ENCODE results near the gene KRT81.
A peak's percentile ranks its signal among the peaks of the same experiment; 100 is the strongest.

Gene KRT81

DNA sequence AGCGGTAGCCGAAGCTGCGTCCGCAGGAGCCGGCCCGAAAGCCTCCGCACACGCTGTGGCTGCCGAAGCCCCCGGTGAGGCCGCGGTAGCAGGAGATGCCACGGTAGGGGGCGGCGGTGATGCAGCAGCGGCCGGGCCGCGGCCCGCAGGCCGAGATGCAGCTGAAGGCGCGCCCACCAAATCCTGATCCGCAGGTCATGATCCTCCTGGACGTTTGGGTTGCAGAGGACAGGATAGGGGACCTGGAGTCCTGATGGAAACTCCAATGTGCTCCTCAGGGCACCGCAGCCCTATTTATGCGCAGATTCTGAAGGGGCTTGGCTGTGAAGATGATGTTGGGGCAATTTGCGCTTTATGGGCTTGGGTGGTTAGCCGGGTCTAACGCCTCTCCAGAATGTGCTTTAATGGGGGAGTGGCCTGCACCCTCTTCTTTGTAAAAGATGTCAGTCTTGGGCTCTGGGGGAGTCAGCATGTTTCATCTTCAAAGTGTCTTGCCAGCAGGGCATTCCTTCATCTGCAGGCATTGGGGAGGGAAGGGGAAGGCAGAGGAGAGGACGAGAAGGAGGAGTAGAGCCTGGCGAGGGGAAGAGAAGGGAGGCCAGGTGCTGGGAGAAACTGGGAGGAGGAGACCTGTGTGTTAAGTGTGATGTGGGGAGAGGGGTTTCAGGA is at the start of gene KRT81:
TSS of gene KRT81 (minus strand) at position 268 of the 669 bp plus-strand sequence. CDS start at position 199, 69 bp downstream.
- DNase-seq (no peak), ATAC-seq (replicated peaks) (no peak)
- Mint-ChIP-seq H3K27me3 (peaks cover 26 to 47% of the 10 kb centered on the region in 2 donors), H3K4me3 (no peak within 1 kb of the TSS), H3K4me1 (peaks cover 4 to 10% of the 10 kb centered on the region in 2 donors), H3K9me3 (no peaks in the 10 kb centered on the region), H3K36me3 (no peaks in the 10 kb centered on the region), H3K27ac (no peak within 1 kb of the TSS)

DNA sequence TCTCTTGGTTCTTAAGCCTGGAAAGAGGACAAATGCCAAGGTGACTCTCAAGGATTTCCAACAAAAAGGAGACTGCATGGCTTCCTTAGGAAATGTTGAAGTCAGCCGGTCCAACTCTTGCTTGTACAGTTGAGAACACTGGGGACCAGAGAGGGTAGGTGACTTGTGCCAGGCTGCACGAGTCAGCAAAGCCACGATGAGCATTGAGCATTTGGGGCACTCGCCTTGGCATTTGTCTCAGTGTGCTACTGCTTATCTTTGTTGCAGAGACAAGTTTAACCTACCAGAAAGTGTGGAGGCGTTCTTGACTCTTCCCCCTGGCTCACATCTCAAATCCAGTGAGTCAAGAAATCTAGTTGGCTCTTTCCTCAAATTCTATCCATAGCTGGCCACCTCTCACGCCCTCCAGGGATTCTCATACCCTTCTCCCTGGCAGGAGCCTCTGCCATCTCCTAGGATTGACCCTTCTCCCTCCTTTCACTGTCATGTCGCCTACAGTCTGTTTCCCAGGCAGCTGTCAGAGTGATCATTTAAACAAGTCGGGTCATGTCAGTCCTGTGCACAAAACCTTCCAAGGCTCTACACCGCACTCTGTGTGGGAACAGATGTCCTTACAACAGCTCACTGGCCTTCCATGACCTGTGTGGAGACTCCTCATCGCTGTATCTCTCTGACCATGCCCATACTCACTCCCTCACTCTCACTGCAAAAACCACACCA is 47.1 kb upstream of the KRT81 start:
- ATAC-seq (replicated peaks), result no peak

DNA sequence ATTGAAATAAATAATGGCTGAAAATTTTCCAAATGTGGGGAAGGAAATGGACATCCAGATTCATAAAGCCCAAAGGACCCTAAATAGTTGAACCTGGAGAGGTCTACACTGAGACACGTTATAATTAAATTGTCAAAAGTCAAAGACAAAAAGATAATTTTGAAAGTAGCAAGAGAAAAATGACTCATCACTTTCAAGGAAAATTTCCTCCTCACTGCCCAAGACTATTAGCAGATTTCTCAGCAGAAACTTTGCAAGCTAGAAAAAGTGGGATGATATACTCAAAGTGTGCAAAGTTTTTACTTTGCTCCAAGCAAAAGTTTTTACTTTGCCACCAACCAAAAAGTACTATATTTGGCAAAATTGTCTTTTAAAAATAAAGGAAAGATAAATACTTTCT is 45.7 kb upstream of the KRT81 start:
- no peak overlapping the region for H3K4me3 Mint-ChIP-seq
- peaks cover 5 to 6% of the 10 kb centered on the region in 2 donors for H3K9me3 Mint-ChIP-seq
- peaks cover 0 to 4% of the 10 kb centered on the region in 2 donors for H3K36me3 Mint-ChIP-seq
- H3K27me3 Mint-ChIP-seq, result peaks cover 5 to 9% of the 10 kb centered on the region in 2 donors
- no peak for ATAC-seq (replicated peaks)
- DNase-seq, result no peak
- H3K4me1 Mint-ChIP-seq, result peaks cover 3 to 5% of the 10 kb centered on the region in 2 donors
- H3K27ac Mint-ChIP-seq, result no peak overlapping the region

More for the DNA sequence above, 47.1 kb upstream of the KRT81 start:
- Mint-ChIP-seq H3K27me3 (peaks cover 7 to 9% of the 10 kb centered on the region in 2 donors), H3K36me3 (peaks cover 0 to 4% of the 10 kb centered on the region in 2 donors), H3K27ac (no peak overlapping the region), H3K4me1 (peaks cover 3 to 5% of the 10 kb centered on the region in 2 donors), H3K4me3 (no peak overlapping the region), H3K9me3 (peaks cover 5 to 6% of the 10 kb centered on the region in 2 donors)
- no peak for DNase-seq

DNA sequence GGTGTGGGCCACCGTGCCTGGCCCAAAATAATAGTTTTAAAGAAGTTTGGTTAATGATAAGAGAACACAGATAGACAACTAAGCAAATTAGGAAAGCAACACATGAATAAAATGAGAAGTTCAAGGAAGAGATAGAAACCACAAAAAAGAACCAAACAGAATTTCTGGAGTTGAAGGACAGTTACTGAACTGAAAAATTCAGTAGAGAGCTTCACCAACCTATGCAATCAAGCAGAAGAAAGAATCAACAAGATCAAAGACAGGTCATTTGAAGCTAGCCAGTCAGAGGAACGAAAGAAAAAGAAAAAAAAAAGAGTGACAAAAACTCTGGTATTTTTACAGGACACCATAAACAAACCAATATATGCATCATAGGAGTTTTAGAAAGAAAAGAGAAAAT is 45.3 kb upstream of the KRT81 start:
- H3K4me1 Mint-ChIP-seq, result peaks cover 3 to 5% of the 10 kb centered on the region in 2 donors
- DNase-seq (no peak), ATAC-seq (replicated peaks) (no peak)
- peaks cover 9 to 12% of the 10 kb centered on the region in 2 donors for H3K27me3 Mint-ChIP-seq
- H3K36me3 Mint-ChIP-seq, result peaks cover 0 to 4% of the 10 kb centered on the region in 2 donors
- no peak overlapping the region for H3K4me3 Mint-ChIP-seq
- H3K27ac Mint-ChIP-seq, result no peak overlapping the region
- H3K9me3 Mint-ChIP-seq, result peaks cover 5 to 6% of the 10 kb centered on the region in 2 donors

DNA sequence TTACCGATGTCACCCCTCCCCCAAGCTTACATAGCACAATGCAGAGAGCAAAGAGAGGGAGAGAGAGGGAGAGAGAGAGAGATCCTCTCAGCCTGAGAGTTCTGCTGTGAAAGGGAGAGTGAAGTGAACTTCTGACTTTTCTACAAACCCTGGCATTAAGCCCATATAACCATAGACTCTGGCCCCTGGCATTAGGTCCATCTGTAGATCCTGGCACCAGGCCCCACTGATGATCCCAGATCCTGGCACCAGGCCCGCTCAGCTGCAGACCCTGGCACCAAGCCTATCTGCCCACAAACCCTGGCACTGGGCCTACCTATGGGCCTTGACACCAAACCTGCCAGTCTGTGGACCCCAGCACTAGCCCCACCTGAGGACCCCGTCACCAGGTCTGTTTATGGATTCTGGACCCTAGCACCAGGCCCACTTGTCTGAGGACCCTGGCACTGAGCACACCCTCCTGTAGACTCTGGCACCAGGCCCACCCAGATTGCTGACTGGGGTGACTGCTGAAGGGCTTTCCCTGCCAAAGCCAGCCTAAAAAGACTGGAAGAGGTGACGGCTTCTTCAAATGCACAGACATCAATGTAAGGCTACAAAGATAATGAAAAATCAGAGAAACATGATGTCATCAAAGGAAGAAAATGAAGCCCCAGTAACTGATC is 44.4 kb upstream of the KRT81 start:
- Mint-ChIP-seq H3K27ac (no peak overlapping the region), H3K4me1 (peaks cover 3 to 5% of the 10 kb centered on the region in 2 donors), H3K9me3 (peaks cover 5 to 6% of the 10 kb centered on the region in 2 donors), H3K36me3 (peaks cover 0 to 4% of the 10 kb centered on the region in 2 donors), H3K4me3 (no peak overlapping the region), H3K27me3 (peaks cover 12% of the 10 kb centered on the region in 2 donors)
- no peak for DNase-seq
- no peak for ATAC-seq (replicated peaks)

DNA sequence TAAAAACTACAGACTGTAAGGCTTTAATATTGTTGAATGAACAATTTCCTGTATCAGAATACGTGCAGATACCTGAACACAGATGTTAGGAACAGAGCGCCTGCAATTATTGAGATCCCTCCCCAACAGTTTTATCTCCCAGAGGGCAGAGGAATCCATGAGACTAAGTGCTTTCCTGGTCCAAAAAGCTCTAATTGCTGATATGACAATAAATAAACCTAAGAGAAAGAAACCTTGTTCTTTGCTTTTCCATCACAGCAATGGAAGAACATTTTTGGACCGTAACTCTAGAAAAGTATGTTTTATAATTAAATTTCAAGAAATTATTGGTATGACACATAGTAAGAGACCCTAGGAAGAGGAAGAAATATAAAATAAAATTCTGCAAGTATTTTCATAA is 42.9 kb upstream of the KRT81 start:
- H3K4me3 Mint-ChIP-seq, result no peak overlapping the region
- peaks cover 12% of the 10 kb centered on the region in 2 donors for H3K27me3 Mint-ChIP-seq
- no peak for DNase-seq
- H3K4me1 Mint-ChIP-seq, result peaks cover 3 to 5% of the 10 kb centered on the region in 2 donors
- no peak for ATAC-seq (replicated peaks)
- H3K27ac Mint-ChIP-seq, result no peak overlapping the region
- peaks cover 5 to 6% of the 10 kb centered on the region in 2 donors for H3K9me3 Mint-ChIP-seq
- peaks cover 0 to 4% of the 10 kb centered on the region in 2 donors for H3K36me3 Mint-ChIP-seq

DNA sequence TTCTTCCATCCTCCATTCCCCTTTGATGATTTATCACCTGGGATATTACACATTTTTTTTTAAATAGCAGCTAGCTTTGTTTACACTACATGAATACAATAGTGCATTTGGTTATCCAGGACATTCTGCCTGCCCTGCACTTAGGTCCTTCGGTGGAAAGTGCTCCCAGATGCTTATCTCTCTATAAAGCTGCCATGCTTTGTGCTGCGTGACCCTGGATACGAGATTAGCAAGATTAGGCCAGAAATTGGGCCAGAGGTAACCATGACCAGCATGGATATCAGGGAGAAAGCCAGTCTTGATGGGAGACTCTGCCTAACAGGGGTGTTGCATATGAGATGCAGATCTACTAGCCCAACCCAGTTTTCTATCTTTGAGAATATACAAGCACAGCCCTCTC is 42.0 kb upstream of the KRT81 start:
- peaks cover 0 to 4% of the 10 kb centered on the region in 2 donors for H3K36me3 Mint-ChIP-seq
- H3K27ac Mint-ChIP-seq, result no peak overlapping the region
- peaks cover 8 to 12% of the 10 kb centered on the region in 2 donors for H3K27me3 Mint-ChIP-seq
- peaks cover 3 to 5% of the 10 kb centered on the region in 2 donors for H3K4me1 Mint-ChIP-seq
- DNase-seq (no peak), ATAC-seq (replicated peaks) (no peak)
- peaks cover 5 to 6% of the 10 kb centered on the region in 2 donors for H3K9me3 Mint-ChIP-seq
- H3K4me3 Mint-ChIP-seq, result no peak overlapping the region

DNA sequence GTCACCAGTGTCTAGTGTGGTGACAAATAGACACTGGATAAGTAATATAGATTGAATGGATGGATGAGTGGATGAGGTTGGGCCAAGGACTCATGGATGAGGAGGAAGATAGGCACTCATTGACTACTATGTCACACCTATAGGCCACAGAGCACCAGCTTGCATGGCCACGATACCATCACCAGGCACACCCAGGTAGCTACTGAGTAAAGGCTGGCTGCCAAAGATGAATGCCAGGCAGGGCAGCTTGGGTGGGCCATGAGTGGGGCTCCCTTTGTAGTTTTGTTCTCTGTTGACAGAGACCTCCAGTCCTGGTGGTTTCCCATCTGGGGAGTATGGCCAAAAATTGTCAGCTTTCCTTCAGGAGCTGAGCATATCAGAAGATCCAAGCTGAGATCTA is 41.0 kb upstream of the KRT81 start:
- Mint-ChIP-seq H3K4me3 (no peak overlapping the region), H3K27ac (no peak overlapping the region), H3K4me1 (peaks cover 5 to 11% of the 10 kb centered on the region in 2 donors), H3K36me3 (peaks cover 0 to 4% of the 10 kb centered on the region in 2 donors), H3K9me3 (peaks cover 4 to 5% of the 10 kb centered on the region in 2 donors), H3K27me3 (peaks cover 8 to 16% of the 10 kb centered on the region in 2 donors)
- ATAC-seq (replicated peaks) (no peak), DNase-seq (no peak)

DNA sequence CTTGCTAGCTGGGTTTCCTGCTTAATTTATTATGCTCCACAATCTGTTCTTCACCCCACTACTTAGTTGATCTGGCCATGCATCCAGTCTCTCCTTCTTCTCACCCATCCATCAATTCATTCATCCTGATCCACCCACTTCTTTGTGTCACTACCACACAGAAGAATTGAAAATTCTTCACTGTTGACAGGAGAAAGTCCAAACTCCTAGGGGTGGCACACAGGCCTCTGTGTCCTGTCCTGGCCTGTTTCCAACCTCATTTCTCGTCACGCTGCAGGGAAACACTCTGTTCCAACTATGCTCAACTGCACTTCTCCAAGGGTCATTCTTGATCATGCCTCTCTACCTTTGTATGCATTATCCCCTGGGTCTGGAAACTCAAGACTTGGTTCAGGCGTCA is 40.5 kb upstream of the KRT81 start:
- ATAC-seq (replicated peaks) (no peak), DNase-seq (no peak)
- peaks cover 8 to 21% of the 10 kb centered on the region in 2 donors for H3K27me3 Mint-ChIP-seq
- peaks cover 5 to 14% of the 10 kb centered on the region in 2 donors for H3K4me1 Mint-ChIP-seq
- H3K36me3 Mint-ChIP-seq, result peaks cover 0 to 3% of the 10 kb centered on the region in 2 donors
- H3K4me3 Mint-ChIP-seq, result no peak overlapping the region
- H3K9me3 Mint-ChIP-seq, result peaks cover 4 to 5% of the 10 kb centered on the region in 2 donors
- H3K27ac Mint-ChIP-seq, result no peak overlapping the region

DNA sequence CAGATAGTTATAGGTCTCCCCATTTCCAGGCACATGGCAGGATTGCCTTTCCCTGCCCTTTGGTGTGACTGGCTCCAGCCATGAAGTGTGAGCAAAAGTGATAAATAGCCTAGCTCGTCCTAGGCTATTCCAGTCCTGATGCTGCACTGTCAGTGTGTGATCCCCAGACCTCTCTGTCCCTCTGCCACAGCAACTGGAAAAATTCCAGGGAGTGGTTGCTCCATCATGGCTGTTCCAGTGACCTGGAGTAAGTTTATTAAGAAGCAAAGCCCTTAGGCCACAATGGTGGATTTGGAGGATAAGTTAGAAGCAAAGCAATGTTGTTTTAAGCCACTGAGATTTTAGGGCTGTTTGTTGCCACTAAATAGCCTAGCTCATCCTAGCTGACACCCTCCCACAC is 39.7 kb upstream of the KRT81 start:
- Mint-ChIP-seq H3K9me3 (no peaks in the 10 kb centered on the region), H3K27me3 (peaks cover 8 to 23% of the 10 kb centered on the region in 2 donors), H3K4me3 (no peak overlapping the region), H3K4me1 (peaks cover 2 to 11% of the 10 kb centered on the region in 2 donors), H3K27ac (no peak overlapping the region), H3K36me3 (no peaks in the 10 kb centered on the region)
- ATAC-seq (replicated peaks), result no peak
- no peak for DNase-seq

DNA sequence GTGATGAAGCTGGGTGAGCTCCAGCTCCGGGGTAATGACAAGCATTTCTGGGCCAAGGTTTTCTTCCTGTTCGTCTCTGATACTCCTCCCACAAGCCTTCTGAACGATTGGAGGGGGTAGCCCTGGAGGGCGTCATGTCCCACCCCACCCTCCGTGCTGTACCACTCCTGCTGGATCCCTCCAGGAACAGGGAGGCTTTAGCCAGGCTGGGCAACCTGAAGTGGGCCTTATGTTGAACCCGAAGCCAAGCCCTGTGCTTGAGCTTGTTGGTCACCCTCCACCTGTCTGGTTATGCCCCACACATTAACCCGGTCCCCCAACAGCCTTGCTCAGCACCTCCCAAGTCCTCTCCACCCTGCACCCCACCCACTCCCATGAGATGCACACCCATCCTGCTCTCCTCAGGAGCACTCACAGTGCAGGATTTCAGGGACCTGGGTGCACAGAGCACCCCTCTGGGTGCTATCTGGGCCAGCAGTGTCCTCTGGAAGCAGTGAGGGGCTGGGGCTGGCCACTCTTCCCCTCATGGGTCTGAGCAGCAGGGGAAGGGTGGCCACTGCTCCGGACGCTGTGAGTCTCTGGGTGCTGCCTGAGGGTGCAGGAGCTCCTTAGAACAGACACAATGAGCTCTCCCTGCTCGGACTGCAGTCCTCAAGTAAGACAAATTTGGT is 36.6 kb upstream of the KRT81 start:
- Mint-ChIP-seq H3K4me3 (no peak overlapping the region), H3K9me3 (no peaks in the 10 kb centered on the region), H3K36me3 (no peaks in the 10 kb centered on the region), H3K27ac (no peak overlapping the region), H3K27me3 (peaks cover 32 to 35% of the 10 kb centered on the region in 2 donors), H3K4me1 (peaks cover 2 to 11% of the 10 kb centered on the region in 2 donors)
- DNase-seq (no peak), ATAC-seq (replicated peaks) (no peak)

DNA sequence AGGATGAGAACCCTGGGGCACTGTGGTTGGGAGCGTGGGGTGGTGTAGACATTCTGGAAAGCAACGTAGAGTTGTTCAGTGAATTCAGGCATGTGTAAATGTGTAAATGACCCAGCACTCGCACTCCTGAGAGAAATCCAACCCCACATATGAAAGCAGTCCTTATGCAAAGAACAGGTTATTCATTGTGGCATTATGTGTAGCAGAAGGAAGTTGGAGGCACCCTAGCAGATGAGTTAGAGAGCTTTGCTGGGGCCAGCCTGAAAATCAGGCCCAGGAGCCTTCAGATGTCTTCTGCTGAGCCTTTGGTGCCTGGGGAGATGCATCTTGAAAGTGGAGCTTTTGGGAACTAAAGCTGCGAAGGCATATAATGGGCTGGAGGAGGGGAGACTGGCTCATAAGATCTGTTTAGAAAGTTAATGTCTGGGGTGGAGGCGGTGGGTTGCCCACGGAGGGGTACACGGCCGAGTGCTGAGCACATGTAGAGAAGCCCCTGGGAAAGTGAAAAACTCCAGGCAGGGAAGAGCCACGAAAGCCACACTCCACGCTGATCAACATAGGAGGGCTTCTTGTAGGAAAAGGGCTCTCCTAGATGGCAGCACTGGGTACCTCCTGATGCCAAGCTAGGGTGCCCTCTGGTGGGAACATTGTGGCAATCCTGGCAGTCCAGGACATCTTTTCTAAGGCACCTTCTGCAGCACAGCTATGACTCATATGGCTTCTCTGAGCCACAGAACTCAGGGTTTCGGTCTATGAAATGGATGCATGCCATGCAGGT is 35.9 kb upstream of the KRT81 start:
- no peaks in the 10 kb centered on the region for H3K36me3 Mint-ChIP-seq
- H3K9me3 Mint-ChIP-seq, result no peaks in the 10 kb centered on the region
- H3K27ac Mint-ChIP-seq, result no peak overlapping the region
- peak; percentile 76 for DNase-seq
- H3K4me3 Mint-ChIP-seq, result no peak overlapping the region
- peaks cover 39 to 40% of the 10 kb centered on the region in 2 donors for H3K27me3 Mint-ChIP-seq
- peaks cover 2 to 11% of the 10 kb centered on the region in 2 donors for H3K4me1 Mint-ChIP-seq
- peak; percentile 93 to 98 for ATAC-seq (replicated peaks)

DNA sequence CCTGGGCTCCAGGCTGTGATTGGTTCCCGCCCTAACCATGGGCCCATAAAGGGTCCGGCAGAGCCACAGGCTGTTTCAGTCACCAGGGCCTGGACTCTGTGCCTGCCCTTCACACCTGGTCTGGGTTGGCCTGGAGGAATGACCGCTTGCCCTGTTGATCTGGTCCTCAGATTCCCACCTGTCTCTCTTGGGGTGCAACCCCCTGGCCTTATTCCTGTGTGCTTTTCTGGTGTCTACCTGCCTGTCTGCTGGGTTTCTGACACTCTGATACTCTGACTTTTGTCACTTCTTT is 32.8 kb upstream of the KRT81 start:
- Mint-ChIP-seq H3K27ac (no peak overlapping the region), H3K9me3 (no peaks in the 10 kb centered on the region), H3K27me3 (peaks cover 47 to 58% of the 10 kb centered on the region in 2 donors), H3K4me3 (no peak overlapping the region), H3K4me1 (peaks cover 2 to 11% of the 10 kb centered on the region in 2 donors), H3K36me3 (no peaks in the 10 kb centered on the region)
- no peak for DNase-seq
- no peak for ATAC-seq (replicated peaks)
